Measurements from ENCODE around the gene ZNF232.
A peak's percentile ranks its signal among the peaks of the same experiment; 100 is the strongest.
"Not testable (repeated sequence)": the region's sequence is repeated elsewhere in the genome, so short reads cannot be mapped to it uniquely, and the experiment has no call there.

The ZNF232 gene

GRCh38 chr17:5078106-5079028 lies 33.3 kb downstream of the ZNF232 start, which contains the start of gene ZFP3:
Gene ZFP3, plus strand, starts transcription at chr17:5078467. Its CDS starts 13,038 bp downstream, at chr17:5091505.
- H3K27ac Mint-ChIP-seq = peak within 1 kb of the TSS; percentile 94
- H3K36me3 Mint-ChIP-seq = peaks cover 6% of the 10 kb centered on the region
- no peaks in the 10 kb centered on the region for H3K9me3 Mint-ChIP-seq
- peak within 1 kb of the TSS; percentile 83 for H3K4me3 Mint-ChIP-seq
- H3K27me3 Mint-ChIP-seq = no peaks in the 10 kb centered on the region
- H3K4me1 Mint-ChIP-seq = peaks cover 30% of the 10 kb centered on the region

GRCh38 chr17:5077781-5078105 lies 33.9 kb downstream of the ZNF232 start:
- Mint-ChIP-seq H3K36me3 (peaks cover 1% of the 10 kb centered on the region), H3K9me3 (no peaks in the 10 kb centered on the region), H3K4me3 (peak overlapping the region; percentile 83), H3K4me1 (peaks cover 27% of the 10 kb centered on the region), H3K27me3 (no peaks in the 10 kb centered on the region), H3K27ac (peak overlapping the region; percentile 94)

- peak overlapping the region; percentile 94 for H3K27ac Mint-ChIP-seq
- H3K4me1 Mint-ChIP-seq = peaks cover 25% of the 10 kb centered on the region
- H3K4me3 Mint-ChIP-seq = peak overlapping the region; percentile 83
- not testable (repeated sequence) for H3K27me3 Mint-ChIP-seq, H3K9me3 Mint-ChIP-seq, H3K36me3 Mint-ChIP-seq
Measured at GRCh38 chr17:5077275-5077674, 34.4 kb downstream of the ZNF232 start.

- H3K9me3 Mint-ChIP-seq, H3K27me3 Mint-ChIP-seq, H3K36me3 Mint-ChIP-seq, H3K4me3 Mint-ChIP-seq, H3K27ac Mint-ChIP-seq: not testable (repeated sequence)
- peaks cover 20% of the 10 kb centered on the region for H3K4me1 Mint-ChIP-seq
Measured at GRCh38 chr17:5075472-5075871, 36.2 kb downstream of the ZNF232 start.

- no peak overlapping the region for H3K27ac Mint-ChIP-seq
Measured at GRCh38 chr17:5069724-5070123, 42.0 kb downstream of the ZNF232 start.

GRCh38 chr17:5068236-5068635 lies 43.4 kb downstream of the ZNF232 start:
- Mint-ChIP-seq H3K4me3 (no peak overlapping the region), H3K9me3 (no peaks in the 10 kb centered on the region), H3K27me3 (no peaks in the 10 kb centered on the region), H3K36me3 (no peaks in the 10 kb centered on the region), H3K27ac (peak overlapping the region; percentile 55), H3K4me1 (peaks cover 1% of the 10 kb centered on the region)

More at GRCh38 chr17:5069724-5070123, 42.0 kb downstream of the ZNF232 start:
- no peaks in the 10 kb centered on the region for H3K4me1 Mint-ChIP-seq
- H3K4me3 Mint-ChIP-seq = no peak overlapping the region
- H3K27me3 Mint-ChIP-seq = no peaks in the 10 kb centered on the region
- no peaks in the 10 kb centered on the region for H3K36me3 Mint-ChIP-seq
- H3K9me3 Mint-ChIP-seq = no peaks in the 10 kb centered on the region

GRCh38 chr17:5065227-5065744 lies 46.4 kb downstream of the ZNF232 start:
- Mint-ChIP-seq H3K27ac (no peak overlapping the region), H3K4me1 (peaks cover 7% of the 10 kb centered on the region), H3K27me3 (no peaks in the 10 kb centered on the region), H3K36me3 (no peaks in the 10 kb centered on the region), H3K4me3 (no peak overlapping the region), H3K9me3 (no peaks in the 10 kb centered on the region)
